Panc1 (cell line): ENCODE data around the gene AKAP5.

Experiments used
- POLR2AphosphoS5 ChIP-seq: IDR thresholded peaks from 2 replicates; pipeline ENCODE4 v1.6.1; 2012; ENCODE audit warnings: mild to moderate bottlenecking, low read depth, low read length, moderate library complexity
- TF ChIP-seq, protein P1 (sequence below), 2 experiments: IDR thresholded peaks; 2 replicates each; pipeline ENCODE4 v1.6.1; 2011 to 2012; ENCODE audit warnings: low read depth in 2 of 2, control low read depth in 1 of 2, low read length in 1 of 2, mild to moderate bottlenecking in 1 of 2, moderate library complexity in 1 of 2; ENCODE audit not compliant: insufficient read depth in 1 of 2

DNA sequence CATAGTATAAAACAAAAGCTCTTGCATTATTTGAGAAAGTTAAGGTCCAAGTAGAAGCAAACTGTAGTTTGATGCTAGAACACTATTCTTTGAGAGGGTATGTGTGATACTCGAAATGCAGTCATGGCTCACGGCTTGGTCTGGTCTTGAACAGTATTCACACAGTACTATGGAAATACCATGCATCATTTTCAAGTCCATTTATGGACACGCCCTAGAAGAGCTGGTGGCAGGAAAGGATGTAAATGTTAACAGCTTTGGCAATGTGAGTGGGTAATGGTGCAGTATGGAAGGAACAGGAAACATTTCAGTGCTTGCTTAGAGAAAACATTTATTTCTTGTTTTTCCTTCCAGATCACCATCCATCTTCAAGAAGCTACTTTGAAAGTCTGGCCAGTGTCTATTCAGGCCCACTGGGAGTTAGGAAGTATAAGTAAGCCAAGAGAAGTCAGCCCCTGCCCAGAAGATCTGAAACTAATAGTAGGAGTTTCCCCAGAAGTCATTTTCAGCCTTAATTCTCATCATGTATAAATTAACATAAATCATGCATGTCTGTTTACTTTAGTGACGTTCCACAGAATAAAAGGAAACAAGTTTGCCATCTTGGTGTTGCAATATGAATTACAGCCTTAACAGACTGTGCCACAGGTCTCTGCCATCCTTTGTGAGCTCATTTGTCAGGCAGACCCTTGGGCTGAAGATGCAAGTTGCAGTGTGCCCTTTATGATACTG is 5.7 kb upstream of the AKAP5 start:
- TF ChIP-seq, protein P1, sequence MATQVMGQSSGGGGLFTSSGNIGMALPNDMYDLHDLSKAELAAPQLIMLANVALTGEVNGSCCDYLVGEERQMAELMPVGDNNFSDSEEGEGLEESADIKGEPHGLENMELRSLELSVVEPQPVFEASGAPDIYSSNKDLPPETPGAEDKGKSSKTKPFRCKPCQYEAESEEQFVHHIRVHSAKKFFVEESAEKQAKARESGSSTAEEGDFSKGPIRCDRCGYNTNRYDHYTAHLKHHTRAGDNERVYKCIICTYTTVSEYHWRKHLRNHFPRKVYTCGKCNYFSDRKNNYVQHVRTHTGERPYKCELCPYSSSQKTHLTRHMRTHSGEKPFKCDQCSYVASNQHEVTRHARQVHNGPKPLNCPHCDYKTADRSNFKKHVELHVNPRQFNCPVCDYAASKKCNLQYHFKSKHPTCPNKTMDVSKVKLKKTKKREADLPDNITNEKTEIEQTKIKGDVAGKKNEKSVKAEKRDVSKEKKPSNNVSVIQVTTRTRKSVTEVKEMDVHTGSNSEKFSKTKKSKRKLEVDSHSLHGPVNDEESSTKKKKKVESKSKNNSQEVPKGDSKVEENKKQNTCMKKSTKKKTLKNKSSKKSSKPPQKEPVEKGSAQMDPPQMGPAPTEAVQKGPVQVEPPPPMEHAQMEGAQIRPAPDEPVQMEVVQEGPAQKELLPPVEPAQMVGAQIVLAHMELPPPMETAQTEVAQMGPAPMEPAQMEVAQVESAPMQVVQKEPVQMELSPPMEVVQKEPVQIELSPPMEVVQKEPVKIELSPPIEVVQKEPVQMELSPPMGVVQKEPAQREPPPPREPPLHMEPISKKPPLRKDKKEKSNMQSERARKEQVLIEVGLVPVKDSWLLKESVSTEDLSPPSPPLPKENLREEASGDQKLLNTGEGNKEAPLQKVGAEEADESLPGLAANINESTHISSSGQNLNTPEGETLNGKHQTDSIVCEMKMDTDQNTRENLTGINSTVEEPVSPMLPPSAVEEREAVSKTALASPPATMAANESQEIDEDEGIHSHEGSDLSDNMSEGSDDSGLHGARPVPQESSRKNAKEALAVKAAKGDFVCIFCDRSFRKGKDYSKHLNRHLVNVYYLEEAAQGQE (IDR thresholded peaks at IDR 0.05; ENCODE audit: insufficient read depth in 1 of 2, low read depth in 2 of 2, low read length in 1 of 2): no peak
- no peak for TF ChIP-seq POLR2AphosphoS5
